Measurements from ENCODE around the gene CRTC3.
A peak's percentile ranks its signal among the peaks of the same experiment; 100 is the strongest.
"Not testable (repeated sequence)": the region's sequence is repeated elsewhere in the genome, so short reads cannot be mapped to it uniquely, and the experiment has no call there.

CRTC3 gene

DNA sequence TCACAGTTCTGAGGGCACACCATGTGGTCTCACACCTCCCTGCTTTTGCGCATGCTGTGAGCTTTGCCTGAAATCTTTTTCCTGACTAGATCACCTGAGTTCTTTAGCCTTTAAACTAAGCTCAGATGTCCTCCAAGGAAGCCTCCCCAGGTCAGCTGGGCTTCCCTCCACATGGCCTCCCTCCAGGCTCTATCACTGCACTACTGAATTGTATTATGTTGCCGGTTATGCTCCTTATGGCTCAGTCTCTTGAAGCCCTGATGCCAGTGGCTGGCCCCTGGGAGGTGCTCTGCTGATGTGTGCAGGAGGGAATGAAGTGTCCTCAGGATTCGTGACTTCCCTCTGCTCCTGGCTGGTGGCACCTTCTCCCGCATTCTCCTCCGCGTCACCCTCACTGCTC lies 94.1 kb downstream of the CRTC3 start:
- DNase-seq (ENCODE audit: low read depth in 3 of 3): no peak

DNA sequence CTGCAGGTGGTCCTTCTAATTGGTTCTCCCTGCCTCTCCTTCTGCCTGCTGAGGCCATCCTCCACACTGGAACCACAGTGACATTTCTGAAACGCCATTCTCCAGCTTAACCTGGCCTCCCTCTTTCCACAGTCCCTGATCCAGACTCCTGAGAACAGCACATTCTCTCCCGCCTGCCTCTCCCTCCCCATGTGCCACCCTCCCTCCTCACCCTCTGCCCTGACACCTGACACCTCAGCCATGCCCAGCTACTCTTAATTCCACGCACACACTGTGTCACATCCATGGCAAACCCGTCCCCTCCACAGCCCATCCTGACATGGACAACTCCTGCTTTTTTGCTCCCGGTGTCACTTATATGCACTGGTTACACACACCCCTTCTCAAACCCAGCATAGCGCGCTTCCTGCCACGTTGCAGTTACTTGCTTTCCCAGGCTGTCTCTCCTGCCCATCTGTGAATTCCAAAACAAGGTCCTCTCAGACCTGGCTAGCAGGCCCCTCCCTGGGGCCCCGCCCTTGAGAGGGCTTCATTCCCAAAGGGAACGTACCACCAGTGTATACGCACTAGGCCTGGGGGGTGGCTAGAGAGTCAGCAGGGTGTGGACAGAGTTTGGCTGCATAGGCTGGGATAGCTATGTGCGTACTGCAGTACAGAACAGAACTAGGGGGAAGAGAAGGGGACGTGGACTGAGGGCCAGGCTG lies 94.7 kb downstream of the CRTC3 start:
- DNase-seq (ENCODE audit: low read depth in 3 of 3): no peak

DNA sequence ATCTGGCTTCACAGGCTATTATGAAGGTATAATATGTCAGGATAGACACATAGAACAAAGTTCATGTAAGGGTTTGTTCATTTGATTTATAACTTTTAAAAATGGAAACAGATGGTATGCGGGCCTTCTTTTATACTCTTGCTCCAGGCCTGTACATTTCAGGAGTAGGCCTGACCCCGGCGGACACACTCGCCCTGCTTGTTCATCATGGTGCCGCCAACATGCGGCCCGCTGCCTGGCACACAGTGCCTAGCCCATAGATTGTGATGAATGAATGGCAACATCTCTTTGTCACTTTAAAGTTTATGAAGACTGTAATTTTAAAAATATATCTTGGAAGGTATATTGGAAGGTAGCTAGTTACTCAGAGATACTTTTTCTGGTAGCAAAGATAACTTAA lies 95.3 kb downstream of the CRTC3 start:
- no peak for DNase-seq (ENCODE audit: low read depth in 3 of 3)

DNA sequence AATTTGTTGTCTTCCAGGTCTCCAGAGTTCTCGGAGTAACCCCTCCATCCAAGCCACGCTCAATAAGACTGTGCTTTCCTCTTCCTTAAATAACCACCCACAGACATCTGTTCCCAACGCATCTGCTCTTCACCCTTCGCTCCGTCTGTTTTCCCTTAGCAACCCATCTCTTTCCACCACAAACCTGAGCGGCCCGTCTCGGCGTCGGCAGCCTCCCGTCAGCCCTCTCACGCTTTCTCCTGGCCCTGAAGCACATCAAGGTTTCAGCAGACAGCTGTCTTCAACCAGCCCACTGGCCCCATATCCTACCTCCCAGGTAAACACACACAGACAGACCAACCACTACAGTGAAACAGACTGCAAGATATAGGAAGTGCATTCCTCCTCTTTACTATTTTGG lies 99.5 kb downstream of the CRTC3 start:
- DNase-seq (ENCODE audit: low read depth in 3 of 3): no peak

DNA sequence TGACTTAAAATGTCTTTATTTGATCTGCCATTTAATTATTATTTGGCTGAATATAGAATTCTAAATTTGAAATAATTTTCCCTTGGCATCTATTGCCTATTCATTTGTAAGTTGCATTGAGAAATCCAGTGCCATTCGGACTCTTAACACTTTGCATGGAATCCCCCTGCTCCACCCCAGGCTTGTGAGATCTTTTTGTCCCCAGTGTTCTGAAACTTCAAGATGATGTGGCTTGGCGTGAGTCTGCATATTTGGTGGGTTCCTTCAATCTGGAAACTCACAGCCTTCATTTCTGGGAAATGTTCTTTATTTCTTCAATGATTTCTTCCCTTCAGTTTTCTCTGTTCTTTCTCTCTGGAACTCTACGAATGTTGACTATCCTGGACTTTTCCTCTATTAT lies 103.6 kb downstream of the CRTC3 start:
- DNase-seq (ENCODE audit: low read depth in 3 of 3): no peak

DNA sequence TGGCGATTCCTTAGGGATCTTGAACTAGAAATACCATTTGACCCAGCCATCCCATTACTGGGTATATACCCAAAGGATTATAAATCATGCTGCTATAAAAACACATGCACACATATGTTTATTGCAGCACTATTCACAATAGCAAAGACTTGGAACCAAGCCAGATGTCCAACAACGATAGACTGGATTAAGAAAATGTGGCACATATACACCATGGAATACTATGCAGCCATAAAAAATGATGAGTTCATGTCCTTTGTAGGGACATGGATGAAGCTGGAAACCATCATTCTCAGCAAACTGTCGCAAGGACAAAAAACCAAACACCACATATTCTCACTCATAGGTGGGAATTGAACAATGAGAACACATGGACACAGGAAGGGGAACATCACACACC lies 107.3 kb downstream of the CRTC3 start:
- not testable (repeated sequence) for DNase-seq (ENCODE audit: low read depth in 3 of 3)

DNA sequence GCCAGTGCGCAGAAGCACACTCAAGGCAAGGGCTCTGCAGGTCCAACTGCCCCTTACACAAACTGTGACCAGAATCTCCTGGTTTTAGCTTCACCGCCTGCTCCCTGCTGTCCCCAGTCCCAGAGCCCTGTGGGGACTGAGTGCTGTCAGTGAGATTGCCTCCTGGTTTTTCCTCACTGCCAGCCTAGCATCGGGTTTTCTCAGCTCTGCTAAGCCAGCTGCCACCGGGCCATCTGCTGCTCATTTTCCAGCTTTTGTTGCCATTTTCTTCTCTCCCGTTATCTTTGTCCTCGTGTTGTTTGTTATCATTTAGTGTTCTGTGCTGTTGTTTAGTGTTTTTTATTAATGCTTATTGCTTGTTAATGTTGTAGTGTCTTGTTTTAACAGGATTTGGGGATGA lies 108.0 kb downstream of the CRTC3 start:
- DNase-seq (ENCODE audit: low read depth in 3 of 3): no peak

DNA sequence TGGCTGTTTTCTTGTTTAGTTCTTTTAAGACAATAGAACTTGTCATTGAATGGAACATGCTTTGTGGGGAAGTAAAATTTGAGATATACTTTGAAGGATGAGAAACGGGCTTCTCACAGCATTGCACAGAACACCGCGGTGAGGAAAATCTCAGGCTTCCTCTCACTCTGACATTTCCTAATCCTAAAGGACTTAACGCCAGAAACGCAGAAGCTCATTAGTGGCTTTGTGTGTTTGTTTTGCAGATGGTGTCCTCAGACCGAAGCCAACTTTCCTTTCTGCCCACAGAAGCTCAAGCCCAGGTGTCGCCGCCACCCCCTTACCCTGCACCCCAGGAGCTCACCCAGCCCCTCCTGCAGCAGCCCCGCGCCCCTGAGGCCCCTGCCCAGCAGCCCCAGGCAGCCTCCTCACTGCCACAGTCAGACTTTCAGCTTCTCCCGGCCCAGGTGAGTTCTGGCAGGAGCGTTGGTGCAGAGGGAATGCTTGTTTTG lies 108.5 kb downstream of the CRTC3 start:
- DNase-seq (ENCODE audit: low read depth in 3 of 3): no peak

DNA sequence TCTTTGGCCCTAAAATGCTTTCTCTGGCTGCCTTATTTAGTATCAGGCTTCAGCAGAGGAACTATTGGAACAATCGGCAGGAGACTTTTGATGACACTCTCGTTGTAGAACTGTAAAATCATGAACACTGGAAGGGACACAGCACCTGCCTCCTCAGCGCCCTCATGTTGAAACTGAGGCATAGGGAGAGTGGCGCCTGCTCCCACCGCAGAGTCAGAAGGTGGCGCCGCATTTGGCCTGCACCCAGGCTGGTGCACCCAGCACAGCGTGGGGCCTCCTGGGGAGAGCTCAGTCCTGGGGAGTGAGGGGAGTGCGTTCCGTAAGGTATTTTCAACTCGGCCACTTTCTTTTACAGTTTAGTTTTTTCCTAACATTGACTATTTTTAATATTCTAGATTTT lies 109.2 kb downstream of the CRTC3 start:
- DNase-seq (ENCODE audit: low read depth in 3 of 3): no peak

DNA sequence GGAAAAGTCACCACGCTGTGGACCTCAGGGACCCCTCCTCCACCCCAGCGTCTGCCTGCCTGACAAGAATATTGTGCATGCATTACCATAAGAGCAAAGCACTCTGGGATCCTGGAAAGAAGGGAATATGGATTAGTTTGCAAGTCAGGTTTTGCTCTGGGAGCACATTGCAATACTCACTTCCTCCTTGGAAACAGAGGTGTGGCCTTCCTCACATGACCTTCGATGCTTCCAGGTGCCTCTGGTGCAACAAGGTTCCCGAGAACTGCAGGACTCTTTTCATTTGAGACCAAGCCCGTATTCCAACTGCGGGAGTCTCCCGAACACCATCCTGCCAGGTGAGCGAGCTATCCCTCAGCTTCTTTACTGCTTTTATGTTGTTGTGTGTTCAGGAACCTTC lies 111.1 kb downstream of the CRTC3 start:
- DNase-seq (ENCODE audit: low read depth in 3 of 3): no peak

DNA sequence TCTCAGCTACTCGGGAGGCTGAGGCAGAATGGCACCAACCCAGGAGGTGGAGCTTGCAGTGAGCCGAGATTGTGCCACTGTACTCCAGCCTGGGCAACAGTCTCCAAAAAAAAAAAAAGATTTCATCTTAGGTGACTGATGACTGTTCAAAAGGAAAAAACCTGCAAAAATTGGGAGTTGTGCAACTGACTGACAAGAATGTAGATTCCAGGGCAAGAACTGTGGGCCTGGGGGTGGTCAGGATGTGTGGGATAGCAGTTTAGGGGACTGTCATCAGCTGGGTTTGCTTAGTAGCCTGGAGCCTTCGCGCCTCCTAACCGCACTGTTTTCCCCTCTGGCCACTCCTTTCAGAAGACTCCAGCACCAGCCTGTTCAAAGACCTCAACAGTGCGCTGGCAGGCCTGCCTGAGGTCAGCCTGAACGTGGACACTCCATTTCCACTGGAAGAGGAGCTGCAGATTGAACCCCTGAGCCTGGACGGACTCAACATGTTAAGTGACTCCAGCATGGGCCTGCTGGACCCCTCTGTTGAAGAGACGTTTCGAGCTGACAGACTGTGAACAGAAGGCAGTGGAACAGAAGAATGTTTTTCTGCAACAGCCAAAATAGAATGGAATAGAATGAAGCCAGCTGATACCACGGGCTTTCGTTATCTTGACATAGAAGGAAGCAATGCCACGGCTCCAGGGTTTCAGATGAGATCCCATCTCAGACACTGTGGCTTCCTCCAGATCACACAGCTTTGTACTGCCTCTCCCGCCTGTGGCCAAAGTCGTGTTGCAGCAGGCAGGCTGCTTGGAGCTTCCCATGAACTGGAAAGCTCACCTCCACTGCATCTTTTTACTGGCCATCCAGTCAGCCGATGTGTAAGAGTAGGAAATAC lies 112.1 kb downstream of the CRTC3 start:
- no peak for DNase-seq (ENCODE audit: low read depth in 3 of 3)

DNA sequence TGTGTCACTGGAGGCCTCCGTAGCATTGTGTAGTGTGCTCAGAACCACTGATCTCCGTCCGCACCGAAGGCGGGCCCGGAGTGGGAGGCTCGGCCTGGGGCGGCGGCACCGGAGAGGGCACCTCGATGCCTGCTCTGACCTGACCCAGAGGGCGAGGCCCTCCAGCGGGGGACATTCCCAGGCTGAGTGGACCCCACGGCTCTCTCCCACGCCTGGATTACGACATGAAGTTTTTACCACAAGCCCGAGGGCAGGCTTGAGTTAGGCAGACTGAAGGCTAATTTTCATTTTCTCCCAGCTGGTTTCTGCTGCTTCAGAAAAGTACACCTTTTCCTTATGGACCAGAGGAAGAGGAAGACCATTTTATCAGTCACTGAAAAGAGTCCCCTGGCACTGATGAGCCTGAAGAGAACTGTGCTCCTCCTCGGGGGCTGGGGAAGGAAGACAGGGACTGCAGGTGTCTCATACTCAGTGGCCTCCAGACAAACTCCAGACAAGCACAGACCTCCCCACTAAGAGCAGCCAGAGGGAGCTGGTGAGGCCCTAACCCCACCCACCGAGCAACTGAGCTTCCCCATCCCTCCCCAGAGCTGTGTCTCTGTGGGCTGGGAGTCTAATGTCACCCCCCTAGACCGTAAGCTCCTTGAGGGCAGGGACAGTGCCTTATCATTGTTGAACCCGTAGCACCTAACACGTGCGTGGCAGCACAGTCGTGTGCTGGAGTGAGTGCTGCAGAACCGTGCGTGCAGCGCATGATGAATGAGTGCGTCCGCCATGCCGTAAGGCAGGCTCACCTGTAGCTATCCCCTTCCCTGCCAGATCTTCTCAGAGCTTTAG lies 113.0 kb downstream of the CRTC3 start:
- DNase-seq (ENCODE audit: low read depth in 3 of 3): no peak

DNA sequence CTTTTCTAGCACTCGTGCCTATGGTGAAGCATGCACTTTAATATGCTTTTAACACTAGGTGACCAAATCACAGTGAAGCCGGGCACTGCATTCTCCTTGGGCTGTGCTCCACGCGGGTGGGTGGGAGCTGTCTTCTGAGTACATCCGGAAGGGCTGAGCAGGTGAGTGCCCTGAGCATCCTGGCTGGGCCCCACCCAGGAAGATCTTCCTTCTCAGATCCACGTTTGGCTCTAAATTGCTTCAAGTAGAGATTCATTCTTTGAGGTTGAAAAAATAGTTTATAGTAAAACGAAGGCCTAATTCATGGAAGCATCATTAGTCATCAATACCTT lies 113.5 kb downstream of the CRTC3 start:
- DNase-seq (ENCODE audit: low read depth in 3 of 3): no peak

DNA sequence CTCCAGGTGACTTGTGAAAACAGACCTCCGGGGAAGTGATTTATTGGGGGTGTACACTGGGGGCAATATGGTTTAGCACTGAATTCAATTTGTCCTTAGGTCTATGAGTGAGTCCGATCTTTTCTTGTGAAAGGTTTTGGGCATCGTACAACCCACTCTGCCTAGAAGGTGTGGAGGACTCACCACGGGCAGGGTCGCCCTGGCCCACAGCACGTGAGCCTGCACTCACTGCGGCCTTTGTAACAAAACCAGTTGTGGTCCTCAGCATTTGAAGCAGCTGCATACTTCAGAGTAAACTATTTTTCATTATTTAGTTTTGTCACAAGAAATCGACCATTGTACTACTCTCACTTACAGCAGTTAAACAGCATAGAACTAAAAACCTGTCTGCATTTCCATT lies 114.8 kb downstream of the CRTC3 start:
- no peak for DNase-seq (ENCODE audit: low read depth in 3 of 3)

DNA sequence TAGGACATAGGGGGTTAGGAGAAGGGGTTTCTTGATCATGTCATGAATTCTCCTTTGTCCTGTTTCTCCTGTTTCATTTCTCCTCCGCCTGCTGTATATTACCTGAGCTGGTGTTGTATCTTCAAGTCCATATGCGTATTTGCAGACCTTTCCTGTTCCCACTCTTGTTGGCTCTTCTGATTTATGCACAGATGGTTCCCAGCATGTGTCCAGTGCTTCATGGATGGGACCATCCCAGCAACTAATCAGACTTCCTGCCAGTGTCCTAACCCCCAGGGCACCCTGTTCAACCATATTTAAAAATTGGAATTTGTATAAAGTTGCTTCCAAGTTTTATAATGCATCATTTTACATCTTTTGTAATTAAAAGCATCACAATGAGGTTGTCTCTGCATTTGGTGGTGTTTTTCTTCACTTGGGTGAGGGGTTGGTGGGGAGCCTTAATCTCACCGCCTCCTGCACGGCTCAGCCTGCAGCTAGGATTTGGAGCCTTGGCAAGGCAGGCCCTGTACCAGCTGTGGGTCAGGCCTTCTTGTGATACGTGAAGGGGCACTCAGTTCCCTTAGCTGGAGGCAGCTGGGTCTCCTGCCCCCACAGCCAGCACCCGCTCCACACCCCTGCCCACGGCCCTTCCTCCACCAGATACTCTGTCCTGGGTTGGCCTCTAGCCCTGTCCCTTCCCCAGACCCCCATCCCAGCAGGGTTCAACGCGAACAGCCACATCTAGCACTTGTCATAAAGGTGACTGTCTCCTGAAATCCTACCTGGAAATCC lies 115.4 kb downstream of the CRTC3 start:
- DNase-seq (ENCODE audit: low read depth in 3 of 3): no peak

DNA sequence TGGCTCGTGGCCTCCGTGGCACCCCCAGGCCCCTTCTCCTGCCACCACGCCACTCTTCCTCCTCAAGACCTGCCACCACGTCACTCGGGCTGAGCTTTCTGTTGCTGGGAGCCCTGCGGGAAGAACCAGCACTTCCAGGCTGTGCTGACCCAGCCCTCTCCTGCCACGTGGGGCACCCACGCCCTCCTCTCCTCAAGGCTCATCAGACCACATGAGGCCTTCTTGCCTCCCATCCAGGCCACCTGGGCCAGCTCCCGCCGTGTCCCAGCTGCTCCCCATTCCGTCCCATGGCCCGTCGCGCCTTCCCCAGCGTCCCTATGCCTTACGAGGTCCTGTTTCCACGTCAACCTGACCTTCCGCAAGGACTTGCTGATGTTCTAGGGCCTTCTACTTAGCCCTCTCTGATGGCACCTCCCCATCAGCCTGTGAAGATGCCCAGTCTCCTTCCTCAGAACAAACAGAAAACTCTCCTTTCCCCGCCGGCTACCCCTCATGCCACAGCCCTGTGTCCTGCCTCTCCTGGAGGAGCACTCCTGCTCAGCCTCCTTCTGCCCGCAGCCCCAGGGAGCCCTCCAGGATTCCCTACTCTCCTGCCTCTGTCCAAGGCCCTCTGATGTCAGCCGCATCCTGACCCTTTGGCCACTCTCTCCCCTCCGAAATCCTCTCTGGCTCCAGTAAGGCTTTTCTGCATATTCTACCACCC lies 116.3 kb downstream of the CRTC3 start:
- DNase-seq (ENCODE audit: low read depth in 3 of 3): no peak

DNA sequence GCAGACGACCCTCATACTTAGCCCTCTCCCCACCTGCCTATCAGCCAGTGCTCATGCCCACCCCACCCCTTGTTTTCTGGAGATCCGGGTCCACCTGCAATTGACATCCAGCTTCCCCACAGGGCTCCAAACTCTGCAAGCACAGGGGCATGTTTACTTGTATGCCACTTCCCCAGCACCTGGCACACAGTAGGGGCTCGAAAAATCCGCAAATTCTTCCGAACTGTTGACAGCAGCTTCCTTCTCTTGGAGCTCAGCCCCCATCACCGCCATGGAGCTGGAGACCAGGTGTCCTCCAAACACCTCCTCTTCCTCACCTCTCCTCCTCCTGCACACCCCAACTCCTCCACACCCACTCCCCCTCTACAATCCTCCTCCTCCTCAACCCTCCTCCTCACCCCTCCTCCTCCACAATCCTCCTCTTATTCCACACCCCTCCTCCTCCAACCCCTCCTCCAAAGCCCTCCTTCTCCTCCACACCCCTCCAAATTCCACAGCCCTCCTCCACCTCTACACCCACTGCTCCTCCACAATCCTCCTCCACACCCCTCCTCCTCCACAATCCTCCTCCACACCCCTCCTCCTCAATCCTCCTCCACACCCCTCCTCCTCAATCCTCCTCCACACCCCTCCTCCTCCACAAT lies 117.1 kb downstream of the CRTC3 start:
- DNase-seq (ENCODE audit: low read depth in 3 of 3): no peak

DNA sequence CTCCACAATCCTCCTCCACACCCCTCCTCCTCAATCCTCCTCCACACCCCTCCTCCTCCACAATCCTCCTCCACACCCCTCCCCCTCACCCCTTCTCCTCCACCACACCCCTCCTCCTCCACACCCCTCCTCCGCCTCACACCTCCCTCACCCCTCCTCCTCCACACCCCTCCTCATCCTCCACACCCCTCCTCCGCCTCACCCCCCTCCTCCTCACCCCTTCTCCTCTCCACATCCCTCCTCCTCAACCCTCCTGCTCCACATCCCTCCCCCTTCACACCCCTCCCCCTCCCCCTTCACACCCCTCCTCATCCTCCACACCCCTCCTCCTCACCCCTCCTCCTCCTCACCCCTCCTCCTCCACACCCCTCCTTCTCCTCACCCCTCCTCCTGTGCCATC lies 117.6 kb downstream of the CRTC3 start:
- DNase-seq (ENCODE audit: low read depth in 3 of 3): no peak

DNA sequence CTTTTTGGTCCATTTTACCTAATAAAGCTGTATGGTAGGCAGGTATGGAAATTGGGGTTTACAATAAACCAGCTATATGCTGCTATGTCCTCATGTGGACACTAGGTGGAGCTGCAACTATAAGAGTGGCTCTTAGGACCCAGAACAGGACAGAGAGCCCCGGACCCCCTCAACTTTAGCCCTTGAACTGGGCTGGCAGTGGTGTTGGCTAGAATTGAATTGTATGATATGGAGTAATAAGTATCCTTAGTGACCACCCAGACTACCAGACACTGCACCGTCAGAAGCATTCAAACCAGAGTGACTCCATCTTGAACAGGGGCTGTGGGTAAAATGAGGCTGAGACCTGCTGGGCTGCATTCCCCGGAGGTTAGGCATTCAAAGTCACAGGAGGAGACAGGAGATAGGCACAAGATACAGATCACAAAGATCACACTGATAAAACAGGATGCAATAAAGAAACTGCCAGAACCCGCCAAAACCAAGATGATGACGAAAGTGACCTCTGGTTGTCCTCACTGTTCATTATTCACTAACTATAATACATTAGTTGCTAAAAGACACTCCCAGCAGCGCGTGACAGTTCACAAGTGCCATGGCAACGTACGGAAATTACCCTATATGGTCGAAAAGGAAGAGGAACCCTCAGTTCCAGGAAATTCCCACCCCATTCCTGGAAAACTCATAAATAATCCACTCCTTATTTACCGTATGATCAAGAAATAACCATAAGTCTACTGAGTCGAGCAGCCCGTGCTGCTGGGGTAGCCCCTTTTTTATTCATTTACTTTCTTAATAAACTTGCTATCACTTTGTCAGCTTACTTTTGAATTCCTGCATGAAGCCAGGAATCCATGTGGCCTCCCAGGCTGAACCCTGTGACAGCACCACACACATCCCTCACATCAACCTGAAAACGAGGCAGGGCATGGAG lies 118.7 kb downstream of the CRTC3 start:
- DNase-seq (ENCODE audit: low read depth in 3 of 3): peak; percentile 30 to 54 (median 43)

Measured in stimulated activated CD4-positive, alpha-beta T cell treated with anti-CD3 and anti-CD28 coated beads, TNF-alpha, amount 100 ng/mL, for 48 hours (primary cell).